ENCODE measurements around the gene FAM32A.

The FAM32A gene

GRCh38 chr19:16203256-16204004 lies 18.2 kb downstream of the FAM32A start:
- no peak for DNase-seq

GRCh38 chr19:16204005-16204294 lies 18.7 kb downstream of the FAM32A start:
- no peak for DNase-seq

GRCh38 chr19:16205205-16206045 lies 20.2 kb downstream of the FAM32A start:
- no peak for DNase-seq

DNA sequence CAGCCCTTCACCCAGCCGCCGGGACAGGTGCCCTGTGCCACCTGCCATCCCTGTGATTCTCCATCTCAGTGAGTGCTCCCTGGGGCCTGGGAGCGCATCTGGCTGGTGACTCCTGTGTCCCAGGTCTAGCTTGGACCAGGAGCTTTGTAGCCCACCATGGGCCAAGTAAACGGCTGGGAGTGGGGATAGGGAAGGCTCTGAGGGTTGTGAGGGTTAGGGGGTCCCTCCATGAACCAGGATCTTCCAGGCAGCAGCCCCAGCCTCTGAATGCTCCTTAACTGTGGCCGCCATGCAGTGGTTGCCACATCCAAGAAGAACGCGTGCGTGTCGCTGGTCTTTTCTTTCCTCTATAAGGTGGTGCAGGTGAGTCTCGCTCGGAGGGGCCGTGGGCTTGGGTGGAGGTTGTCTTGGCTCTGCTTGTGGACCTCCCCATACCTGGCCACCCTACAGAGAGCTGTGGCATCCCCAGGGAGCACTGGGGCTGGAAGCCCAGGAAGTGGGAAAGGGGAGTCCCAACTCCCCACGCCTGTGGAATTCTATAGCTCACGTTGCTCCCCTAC lies 20.9 kb downstream of the FAM32A start:
- DNase-seq: no peak

DNA sequence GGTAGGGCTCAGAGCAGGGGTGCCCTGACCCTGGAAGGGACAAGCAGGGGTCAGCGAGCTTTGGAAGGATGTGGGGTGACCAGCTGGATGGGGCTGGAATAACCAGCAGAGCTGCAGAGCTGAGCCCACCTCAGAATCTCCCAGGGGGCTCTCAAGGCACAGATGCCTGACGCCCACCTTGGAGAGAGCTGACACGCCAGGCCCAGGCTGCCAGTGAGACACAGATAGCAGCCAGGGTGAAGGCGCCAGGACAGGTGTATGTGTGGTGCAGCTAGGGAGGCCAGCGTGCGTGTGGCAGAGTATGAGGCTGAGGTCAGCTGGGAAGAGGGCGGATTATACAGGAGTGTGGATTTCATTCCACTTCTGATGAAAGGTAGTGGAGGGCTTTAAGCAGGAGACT lies 21.4 kb downstream of the FAM32A start:
- no peak for DNase-seq

DNA sequence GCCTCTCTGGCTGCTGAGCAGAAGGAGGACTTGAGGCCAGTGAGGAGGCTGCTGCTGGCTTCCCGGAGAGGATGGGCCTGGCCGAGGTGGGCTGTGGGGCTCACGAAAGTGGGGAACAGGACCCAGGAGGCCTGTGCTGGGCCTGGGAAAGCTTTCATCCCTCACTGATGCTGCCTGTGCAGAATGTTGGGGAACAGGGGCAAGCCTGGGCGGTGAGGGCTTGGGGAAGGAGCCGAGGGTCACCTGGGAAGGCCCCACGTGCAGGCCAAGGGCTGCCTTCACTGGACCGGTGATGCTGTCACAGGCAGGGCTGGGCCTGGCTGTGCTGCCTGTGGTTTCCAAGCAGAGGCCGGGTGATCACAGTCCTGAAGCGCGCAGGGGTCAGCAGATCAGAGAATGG lies 21.9 kb downstream of the FAM32A start:
- DNase-seq: no peak

- no peak for DNase-seq
These were observed 22.3 kb downstream of the FAM32A start for GRCh38 chr19:16207490-16208025.

GRCh38 chr19:16208064-16208759 lies 23.0 kb downstream of the FAM32A start:
- peak; percentile 7 for DNase-seq

DNA sequence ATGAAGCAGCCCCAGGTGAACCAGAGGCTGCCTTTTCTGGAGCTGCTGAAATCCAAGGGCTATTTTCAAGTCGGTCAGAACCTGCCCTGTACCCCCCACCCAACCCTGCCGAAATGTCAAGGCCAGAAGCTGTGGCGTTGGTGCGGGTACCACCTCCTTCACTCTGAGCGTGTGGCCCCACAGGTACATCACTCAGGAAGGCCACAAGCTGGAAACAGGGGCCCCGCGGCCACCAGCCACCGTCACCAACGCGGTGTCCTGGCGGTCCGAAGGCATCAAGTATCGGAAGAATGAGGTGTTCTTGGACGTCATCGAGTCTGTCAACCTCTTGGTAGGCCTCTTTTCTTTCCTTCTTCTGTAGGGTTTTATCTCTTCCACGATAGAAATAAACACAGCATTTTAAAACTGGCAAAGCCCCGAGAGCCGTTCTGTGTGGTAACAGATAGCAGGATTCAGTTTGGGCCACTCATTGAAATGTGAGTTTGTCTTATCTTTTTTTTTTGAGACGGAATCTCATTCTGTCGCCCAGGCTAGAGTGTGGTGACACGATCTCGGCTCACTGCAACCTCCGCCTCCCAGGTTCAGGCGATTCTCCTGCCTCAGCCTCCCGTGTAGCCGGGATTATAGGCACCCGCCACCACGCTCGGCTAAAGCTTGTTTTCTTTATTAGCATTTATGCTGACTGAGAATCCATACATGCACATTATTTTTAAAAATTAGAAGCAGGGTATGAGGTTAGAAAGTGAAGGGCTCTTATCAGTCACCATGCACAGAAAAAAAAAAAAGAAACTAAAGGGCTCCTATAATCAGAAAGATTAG lies 23.8 kb downstream of the FAM32A start:
- DNase-seq: no peak

GRCh38 chr19:16210168-16210567 lies 25.0 kb downstream of the FAM32A start:
- no peak for DNase-seq

GRCh38 chr19:16213076-16213475 lies 27.9 kb downstream of the FAM32A start:
- no peak for DNase-seq

GRCh38 chr19:16216744-16217670 lies 31.8 kb downstream of the FAM32A start:
- no peak for DNase-seq

DNA sequence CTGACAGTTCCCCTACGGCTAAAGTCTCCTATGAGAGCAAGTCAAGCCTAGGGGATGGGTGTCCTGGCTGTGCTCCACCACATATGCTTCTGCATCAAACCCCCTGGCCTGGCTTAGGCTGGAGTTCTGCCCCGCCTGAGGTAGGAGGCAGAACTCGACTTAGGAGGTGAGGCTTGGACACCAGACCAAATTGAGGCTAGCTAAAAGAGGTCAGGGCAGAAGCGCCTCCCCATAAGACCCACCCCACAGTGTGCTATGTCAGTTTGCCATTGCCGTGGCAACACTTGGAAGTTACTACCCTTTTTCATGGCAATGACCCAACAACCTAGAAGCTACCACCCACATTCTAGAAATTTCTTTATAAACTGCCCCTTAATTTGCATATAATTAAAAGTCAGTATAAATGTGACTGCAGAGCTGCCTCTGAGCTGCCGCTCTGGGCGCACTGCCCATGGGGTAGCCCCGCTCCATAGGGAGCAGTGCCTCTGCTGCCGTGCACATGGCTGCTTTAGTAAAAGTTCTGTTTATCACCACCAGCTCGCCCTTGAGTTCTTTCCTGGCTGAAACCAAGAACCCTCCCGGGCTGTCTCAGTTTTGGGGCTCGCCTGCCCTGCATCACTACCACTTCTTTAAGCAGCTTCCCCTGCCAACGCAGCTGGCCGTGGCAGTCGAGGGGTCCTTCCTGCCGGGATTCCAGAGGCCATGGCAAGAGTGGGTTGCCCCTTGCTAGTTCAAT lies 32.7 kb downstream of the FAM32A start:
- DNase-seq: no peak

DNA sequence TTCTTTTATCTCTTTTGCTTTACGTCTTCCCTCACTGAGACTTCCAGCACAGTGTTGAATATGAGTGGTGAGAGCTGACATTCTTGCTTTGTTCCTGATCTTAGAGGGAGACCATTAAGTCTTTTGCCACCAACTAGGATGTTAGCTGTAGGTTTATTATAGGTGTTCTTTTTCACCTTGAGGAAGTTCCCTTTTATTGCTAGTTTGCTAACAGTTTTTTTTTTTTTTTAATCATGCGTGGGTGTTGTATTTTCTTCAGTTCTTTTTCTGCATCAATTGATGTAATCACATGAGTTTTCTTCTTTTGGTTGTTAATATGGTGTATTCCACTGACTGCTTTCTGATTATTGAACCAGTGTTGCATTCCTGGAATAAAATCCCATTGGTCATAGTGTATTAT lies 33.6 kb downstream of the FAM32A start:
- DNase-seq: no peak

DNA sequence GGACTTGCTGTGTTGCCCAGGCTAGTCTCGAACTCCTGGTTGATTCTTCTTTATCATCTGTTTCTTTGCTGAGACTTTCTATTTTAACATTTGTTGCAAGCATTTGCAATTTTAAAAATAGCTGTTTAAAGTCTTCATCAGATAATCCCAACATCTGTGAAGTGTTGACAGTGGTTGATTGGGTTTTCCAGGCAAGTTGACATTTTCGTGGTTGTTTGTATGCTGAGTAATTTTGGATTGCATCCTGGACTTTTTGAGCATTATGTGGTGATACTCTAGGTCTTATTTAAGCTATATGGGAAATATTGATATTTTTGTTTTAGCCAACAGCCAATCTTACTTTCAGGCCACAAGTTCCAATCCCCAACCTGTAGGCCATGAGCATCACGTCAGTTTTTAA lies 37.6 kb downstream of the FAM32A start:
- DNase-seq: no peak

- DNase-seq: no peak
These were observed 38.5 kb downstream of the FAM32A start for GRCh38 chr19:16223746-16224145.

DNA sequence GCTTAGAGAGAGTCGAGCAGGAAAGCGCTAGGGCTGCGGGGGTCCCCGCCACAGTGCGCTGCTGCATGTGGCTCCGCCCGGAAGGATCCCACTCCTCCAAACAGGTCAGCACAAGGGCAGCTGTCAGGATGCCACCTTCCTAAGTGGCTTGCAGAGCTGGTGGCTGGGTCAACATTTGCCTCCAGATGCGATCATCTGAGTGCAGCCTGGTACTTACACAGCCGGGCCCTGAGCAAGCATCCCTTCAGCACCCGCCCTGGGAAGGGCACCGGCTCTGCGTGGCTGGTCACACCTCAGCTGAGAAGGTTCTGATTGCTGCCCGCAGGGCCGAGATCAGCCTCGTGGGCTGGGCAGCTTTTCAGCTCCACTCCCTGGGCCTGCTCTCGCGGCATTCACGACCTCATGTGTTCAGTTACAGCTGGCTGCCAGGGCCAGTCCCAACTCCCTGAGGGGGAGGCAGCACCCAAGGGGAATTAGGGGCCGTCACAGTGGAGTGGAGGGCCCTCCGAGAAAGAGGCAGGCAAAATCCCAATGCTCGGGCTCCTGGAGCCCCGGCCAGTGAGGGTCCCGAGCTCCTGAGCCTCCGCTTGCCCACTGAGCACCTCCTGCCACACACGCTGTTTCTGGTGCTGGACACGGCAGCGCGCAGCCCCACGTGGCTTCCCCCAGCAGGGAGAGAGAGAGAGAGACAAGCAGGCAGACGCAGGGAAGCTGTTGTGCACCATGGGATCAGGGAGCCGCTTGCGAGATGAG lies 39.3 kb downstream of the FAM32A start:
- DNase-seq: no peak

DNA sequence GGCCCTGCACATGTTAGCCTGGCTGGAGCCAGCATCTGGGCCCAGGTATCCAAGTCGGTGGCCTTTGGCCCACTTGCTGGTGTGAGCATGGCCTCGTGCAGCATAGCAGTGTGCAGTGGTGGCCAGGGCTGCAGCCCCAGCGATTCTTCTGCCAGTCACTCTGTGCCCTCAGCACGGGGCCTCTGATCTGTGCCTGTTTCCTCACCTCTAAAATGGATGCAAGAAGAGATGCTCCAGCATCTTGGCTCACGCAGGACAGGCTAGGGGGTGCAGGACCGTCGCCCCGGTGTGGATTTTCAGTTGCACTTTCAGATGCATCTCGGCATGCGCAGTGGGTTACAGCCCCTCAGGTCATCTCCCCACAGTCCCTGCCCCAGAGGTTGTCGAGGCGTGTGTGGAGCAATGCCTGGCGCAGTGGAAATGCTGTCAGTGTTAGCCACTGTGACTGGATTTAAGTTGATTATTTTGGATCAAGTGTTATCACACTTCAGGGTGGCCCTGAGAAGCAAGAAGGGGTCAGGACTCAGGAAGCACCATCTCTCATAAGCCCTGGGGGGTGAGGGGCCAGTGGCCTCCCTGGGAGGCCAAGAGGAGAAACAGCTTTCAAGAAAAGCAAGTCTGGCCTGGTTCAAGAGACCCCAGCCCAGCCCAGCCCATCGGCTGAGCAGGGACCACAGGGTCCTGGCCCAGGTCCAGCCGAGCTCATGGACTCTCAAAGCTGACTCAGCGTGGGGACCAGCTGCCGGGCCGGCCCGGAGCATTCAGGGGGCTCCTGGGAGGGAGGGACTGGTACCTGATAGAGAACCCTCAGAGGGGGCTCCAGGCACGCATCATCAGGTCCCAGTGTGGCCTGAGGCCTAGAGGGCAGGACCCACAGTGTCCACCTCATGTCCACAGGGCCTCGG lies 40.3 kb downstream of the FAM32A start:
- no peak for DNase-seq

- DNase-seq: no peak
These were observed 41.0 kb downstream of the FAM32A start for GRCh38 chr19:16226184-16226591.
